ENCODE results near the gene SYS1. TPM values are rescaled to one million over a fixed set of nuclear protein-coding genes. Genes with fewer than 3 reads are reported as not detected.

Gene SYS1
- total RNA-seq, 1 experiment from 2014 or later: 29.1 TPM

GRCh38 chr20:45359406-45360148 is 3.4 kb upstream of the SYS1 start:
- peaks cover 27% of the 10 kb centered on the region for H3K4me1 ChIP-seq (ENCODE audit: control insufficient read depth, insufficient read depth, low read length)
- peak overlapping the region; percentile 34; the same call in 1 of the 2 replicates for H3K27ac ChIP-seq (ENCODE audit: low read length)
- intact Hi-C loops (cut with micrococcal nuclease; ENCODE audit: unreplicated experiment) (no loop called here), in situ Hi-C loops (cut with HindIII; ENCODE audit: low pct_unique_long_range_greater_than_20kb, low sequenced_read_pairs) (no loop called here)
- H3K27me3 ChIP-seq (ENCODE audit: control insufficient read depth, insufficient read depth, low read length): no peaks in the 10 kb centered on the region
- no peaks in the 10 kb centered on the region for H3K9me3 ChIP-seq (ENCODE audit: control insufficient read depth, insufficient read depth, low read depth, low read length)
- ChIA-PET CTCF (interaction anchor here (1.7 kb wide), 1 partner anchor 77 kb away, joined by 5 read pairs; no protein-coding TSS in a partner anchor), POLR2A (no interaction called here)
- DNase-seq (ENCODE audit: low read depth, low spot score): no peak
- no peaks in the 10 kb centered on the region for H3K36me3 ChIP-seq (ENCODE audit: control insufficient read depth, insufficient read depth, low read length)
- no peak for ATAC-seq
- no peak overlapping the region for H3K4me3 ChIP-seq (ENCODE audit: low read depth in 2 of 2, low read length in 2 of 2)
- no peak for TF ChIP-seq REST (IDR thresholded peaks at IDR 0.05; ENCODE audit: insufficient read depth in 1 of 2, low read depth in 2 of 2, low read length in 1 of 2)
- TF ChIP-seq SIN3A (IDR thresholded peaks at IDR 0.05; ENCODE audit: borderline replicate concordance, insufficient read depth, low read depth, low read length): no peak
- TF ChIP-seq POLR2AphosphoS5 (IDR thresholded peaks at IDR 0.05; ENCODE audit: low read depth, low read length): no peak
- no peak for TF ChIP-seq CTCF (IDR thresholded peaks at IDR 0.05)
- no peak for TF ChIP-seq TCF7L2 (IDR thresholded peaks at IDR 0.05; ENCODE audit: low read depth, low read length)
- no TSS peak for BruUV-seq (replicated peaks)

- peak overlapping the region; percentile 93; the same call in 1 of the 2 replicates for H3K27ac ChIP-seq (ENCODE audit: low read length)
- H3K4me1 ChIP-seq (ENCODE audit: control insufficient read depth, insufficient read depth, low read length): peaks cover 27% of the 10 kb centered on the region
- in situ Hi-C loops (cut with HindIII; ENCODE audit: low pct_unique_long_range_greater_than_20kb, low sequenced_read_pairs) (no loop called here), intact Hi-C loops (cut with micrococcal nuclease; ENCODE audit: unreplicated experiment) (loop anchor here (2.0 kb wide), 1 partner anchor 75 kb away; no protein-coding TSS in a partner anchor)
- CTCF ChIA-PET: no interaction called here
- TF ChIP-seq TCF7L2 (IDR thresholded peaks at IDR 0.05; ENCODE audit: low read depth, low read length) (no peak), POLR2AphosphoS5 (IDR thresholded peaks at IDR 0.05; ENCODE audit: low read depth, low read length) (no peak), SIN3A (IDR thresholded peaks at IDR 0.05; ENCODE audit: borderline replicate concordance, insufficient read depth, low read depth, low read length) (no peak)
- H3K36me3 ChIP-seq (ENCODE audit: control insufficient read depth, insufficient read depth, low read length): no peaks in the 10 kb centered on the region; the same call in 1 of the 2 replicates
- ATAC-seq: no peak
- POLR2A ChIA-PET: no interaction called here
- no peaks in the 10 kb centered on the region for H3K9me3 ChIP-seq (ENCODE audit: control insufficient read depth, insufficient read depth, low read depth, low read length)
- H3K27me3 ChIP-seq (ENCODE audit: control insufficient read depth, insufficient read depth, low read length): no peaks in the 10 kb centered on the region
- H3K4me3 ChIP-seq (ENCODE audit: low read depth in 2 of 2, low read length in 2 of 2): no peak overlapping the region
- DNase-seq (ENCODE audit: low read depth, low spot score): no peak
- no TSS peak for BruUV-seq (replicated peaks)
These were observed 1.2 kb upstream of the SYS1 start for GRCh38 chr20:45361793-45362192.
